C1 segment of cervical spinal cord (tissue), 14 donors: Measurements from ENCODE around the gene HCK.
"Not testable (repeated sequence)": the region's sequence is repeated elsewhere in the genome, so short reads cannot be mapped to it uniquely, and the experiment has no call there.

ENCODE experiments used
- DNase-seq, 14 donors: peaks; one replicate each; lab custom pipeline; 2025; lab: John Stamatoyannopoulos, UW

Gene HCK

DNA sequence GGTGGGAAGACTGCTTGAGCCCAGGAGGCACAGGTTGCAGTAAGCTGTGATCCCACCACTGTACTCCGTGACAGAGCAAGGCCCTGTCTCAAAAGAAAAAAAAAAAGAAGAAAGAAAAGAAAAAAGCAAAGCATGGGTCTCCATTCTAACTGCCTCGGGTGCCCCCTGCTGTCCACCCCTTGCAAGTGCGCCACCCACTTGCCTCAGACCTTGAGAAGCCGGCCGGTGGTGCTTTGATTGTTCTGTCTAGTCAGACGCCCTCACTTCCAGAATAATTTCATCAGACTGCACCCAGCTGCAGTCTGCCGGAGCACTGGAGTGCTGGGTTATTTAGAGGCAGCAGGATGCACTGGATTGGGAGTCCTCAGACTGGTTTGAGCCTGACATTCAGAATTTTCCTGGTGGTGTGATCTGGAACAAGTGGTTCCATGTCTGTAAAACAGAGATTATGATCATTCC is 39.9 kb downstream of the HCK start:
- DNase-seq: peak in 10 of 14 donors; percentile 1 to 64 (median 16)

DNA sequence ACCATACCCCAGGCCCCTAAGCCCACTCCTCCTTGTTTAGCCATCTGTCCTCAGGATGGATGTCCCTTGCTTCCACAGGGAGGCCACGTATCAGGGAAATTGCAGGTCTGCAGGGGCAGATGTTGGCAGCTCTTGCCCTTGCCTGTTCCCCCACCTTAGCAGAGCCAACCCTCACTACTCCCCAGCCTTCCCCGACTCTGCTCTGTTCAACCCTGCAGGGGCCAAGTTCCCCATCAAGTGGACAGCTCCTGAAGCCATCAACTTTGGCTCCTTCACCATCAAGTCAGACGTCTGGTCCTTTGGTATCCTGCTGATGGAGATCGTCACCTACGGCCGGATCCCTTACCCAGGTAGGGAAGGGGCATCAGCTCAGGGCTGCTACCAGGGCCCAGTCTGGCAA is 46.7 kb downstream of the HCK start:
- no peak for DNase-seq

GRCh38 chr20:32108814-32109391 is 56.9 kb downstream of the HCK start:
- no peak for DNase-seq

DNA sequence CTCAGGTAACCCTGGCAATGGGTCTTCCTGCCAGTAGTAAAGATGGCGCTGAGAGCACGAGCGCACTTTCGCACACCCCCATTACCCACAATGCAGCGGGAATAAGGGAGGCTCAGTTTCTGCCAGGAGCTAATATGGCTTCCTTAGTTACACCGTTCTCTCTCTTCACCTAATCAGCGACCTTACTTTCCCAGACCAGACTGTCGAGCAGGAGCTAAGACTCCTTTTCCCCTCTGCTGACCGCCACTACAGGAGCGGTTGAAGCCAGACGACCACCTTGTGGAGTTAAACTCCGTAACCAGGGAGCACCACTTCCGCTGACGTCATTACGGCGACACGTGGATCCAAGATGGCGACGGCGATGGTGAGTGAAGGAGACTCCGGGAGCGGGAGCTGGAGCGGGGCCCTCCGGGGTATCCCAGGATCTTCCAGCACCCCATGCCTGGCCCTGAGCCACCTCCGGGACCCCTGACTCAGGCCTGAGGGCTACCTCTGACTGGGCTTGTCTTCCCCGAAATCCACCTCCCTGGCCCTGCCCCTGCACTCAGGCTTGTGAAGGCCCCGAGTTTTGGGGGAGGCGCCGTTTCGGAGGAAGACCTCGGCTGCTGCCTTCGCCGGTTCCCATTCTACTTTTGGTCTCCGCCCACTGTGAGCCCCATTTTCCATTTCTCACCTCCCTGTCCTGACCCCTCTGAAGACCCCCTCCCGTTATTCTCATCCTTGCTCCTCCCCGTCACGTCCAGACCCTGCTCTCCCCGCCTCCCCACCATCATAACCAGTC is 57.5 kb downstream of the HCK start, which contains the start of gene TM9SF4:
TM9SF4 (plus strand) TSS at position 323 of the 781 bp plus-strand sequence; CDS start at position 350, 27 bp downstream.
- peak; percentile 62 to 97 (median 92) for DNase-seq

DNA sequence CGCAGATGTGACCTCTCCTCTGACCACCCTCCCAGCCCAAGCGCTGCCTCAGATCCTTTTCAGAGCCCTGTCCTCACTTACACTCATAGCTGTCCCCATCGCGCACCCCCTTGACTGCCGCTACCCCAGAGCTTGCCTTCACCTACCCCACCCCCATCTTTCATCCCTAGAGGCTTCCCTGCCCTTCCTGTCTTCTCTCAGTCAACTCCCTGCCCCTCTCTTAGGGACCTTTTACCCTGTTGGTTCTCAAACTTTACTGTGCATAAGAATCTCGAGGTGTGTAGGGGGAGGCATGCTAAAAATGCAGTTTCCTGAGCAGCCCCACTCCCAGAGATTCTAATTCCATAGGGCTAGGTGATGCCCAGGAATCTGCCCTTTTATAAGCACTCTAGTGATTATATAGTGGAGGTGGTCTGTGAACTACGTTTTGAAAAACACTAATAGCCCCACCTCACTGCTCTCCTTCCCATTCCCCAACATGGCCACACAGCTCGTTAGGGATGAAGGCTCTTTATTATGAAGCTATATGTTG is 58.2 kb downstream of the HCK start:
- peak in 1 of 14 donors; percentile 50 for DNase-seq

DNA sequence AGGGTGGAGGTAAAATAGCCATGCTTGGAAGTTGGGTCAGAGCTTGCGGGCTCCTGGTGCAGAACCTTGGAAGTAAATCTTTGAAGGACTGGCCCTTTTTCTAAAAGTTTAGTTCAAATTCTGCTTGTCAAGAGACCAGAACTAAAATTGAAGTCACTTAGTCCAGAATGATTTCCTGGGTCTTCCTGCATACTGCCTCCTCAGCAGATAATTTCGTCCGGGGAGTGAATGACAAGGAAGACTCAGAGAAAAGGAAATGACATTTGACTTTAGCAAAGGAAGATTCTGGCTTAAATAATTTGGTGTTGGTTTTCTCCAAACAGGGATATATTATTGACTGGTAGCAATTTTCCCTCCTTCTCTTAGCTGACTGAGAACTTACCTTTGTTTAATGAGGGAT is 58.7 kb downstream of the HCK start:
- no peak for DNase-seq

DNA sequence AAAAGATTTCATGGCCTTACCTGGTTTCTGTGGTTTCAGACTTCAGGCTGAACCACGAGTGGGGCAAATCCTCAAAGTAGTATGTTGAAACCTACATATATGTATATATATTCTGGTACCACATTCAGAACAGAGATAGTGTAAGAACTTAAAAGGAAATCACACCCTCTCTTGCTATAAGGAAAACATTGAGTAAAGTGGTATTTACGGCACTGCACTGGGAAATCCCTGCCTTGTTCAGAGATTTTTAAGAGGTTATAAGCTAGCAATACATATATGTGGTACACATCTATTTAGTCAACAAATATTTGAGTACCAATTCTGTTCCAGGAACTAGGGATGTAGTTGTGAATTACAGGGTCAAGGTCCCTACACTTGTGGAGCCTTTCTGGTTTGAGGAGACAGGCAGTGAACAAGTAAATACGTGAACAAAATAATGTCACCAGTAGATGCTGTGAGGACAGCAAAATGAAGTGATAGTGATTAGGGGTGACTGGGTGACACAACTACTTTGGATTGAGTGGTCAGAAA is 59.2 kb downstream of the HCK start:
- DNase-seq: no peak

GRCh38 chr20:32111753-32112152 is 59.7 kb downstream of the HCK start:
- DNase-seq: peak in 1 of 14 donors; percentile 19

DNA sequence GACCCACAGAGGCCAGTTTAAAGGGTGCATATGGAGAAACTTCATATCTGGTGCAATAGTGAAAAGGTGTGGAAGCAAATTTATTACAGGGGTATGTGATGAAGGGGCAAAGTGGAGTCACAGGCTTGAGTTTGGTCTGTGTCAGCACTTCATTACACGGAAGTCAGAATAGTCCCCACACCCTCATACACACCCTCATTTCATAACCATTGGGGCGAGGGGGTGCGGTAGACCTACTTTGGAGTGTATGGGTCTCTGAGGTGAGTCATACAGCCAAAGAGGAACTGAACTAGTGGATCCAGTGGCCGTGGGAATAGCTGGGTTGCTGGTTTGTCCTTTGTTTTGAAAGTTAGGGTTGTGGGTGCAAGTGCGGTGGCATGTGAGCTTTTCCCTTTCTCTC is 60.8 kb downstream of the HCK start:
- DNase-seq: peak in 1 of 14 donors; percentile 28

GRCh38 chr20:32113591-32114260 is 61.7 kb downstream of the HCK start:
- no peak for DNase-seq

GRCh38 chr20:32114305-32114960 is 62.4 kb downstream of the HCK start:
- peak in 2 of 14 donors; percentile 4 to 20 for DNase-seq

DNA sequence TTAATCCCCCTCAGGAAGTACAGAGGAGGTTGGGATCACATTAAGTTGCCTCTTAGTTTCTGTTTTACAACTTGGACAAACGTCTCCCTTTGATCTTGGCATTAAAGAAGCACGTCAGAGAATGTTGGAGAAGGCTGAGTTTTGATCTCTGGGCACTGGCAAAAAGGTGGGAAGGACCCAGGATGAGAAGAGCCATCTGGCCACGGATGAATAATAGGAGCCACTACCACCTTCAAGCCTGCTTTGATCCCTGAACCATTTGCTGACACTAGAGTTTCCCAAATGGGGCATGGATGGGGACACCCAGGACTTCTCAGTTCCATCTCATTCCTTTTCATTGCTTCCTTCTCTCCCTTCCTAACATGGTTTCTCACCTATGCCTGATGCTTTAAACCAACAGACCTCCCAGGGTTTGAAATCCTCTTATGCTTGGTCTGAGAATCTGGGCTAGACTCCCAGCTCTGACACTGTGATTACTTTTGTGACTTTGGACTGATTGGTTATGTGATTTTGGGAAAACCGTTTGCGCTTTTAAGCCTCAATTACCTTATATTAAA is 63.2 kb downstream of the HCK start:
- no peak for DNase-seq

GRCh38 chr20:32116079-32116521 is 64.1 kb downstream of the HCK start:
- no peak for DNase-seq

GRCh38 chr20:32116796-32117195 is 64.8 kb downstream of the HCK start:
- not testable (repeated sequence) for DNase-seq

DNA sequence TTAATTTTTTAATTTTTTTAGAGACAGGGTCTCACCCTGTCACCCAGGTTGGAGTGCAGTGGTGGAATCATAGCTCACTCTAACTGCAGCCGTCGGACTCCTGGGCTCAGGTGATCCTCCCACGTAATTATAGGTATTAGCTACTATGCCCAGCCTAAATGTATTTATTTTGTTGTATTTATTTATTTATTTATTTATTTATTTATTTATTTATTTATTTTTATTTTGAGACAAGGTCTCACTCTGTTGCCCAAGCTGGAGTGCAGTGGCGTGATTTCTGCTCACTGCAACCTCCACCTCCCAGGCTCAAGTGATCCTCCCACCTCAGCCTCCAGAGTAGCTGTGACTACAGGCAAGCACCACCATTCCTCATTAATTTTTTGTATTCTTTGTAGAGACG is 66.4 kb downstream of the HCK start:
- not testable (repeated sequence) for DNase-seq

GRCh38 chr20:32119734-32120133 is 67.7 kb downstream of the HCK start:
- DNase-seq: no peak

GRCh38 chr20:32121908-32122307 is 69.9 kb downstream of the HCK start:
- not testable (repeated sequence) for DNase-seq

GRCh38 chr20:32123088-32123487 is 71.0 kb downstream of the HCK start:
- no peak for DNase-seq

DNA sequence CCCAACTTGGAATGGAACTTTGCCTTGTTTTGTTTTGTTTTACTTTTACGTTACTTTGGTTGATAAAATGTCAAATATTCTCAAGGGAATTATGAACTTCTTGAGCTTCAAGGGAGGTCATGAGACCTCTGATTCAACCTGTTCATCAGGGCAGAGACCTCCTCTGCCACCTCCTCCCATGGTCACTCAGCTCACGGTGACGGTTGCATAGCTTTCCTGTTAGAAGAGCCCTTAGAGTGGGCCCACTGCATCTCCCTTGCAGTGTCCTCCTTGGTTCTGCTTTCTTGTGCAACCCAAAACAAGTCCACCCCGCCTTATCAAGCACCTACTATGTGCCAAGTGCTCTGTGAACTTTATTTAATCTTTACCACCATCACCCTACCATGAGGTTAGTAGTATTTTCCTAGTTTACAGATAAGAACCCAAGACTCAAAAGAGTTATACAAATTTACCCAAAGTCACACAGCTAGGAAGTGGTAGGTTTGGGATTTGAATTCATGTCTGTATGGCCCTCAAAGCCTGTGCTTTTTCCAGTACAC is 72.9 kb downstream of the HCK start:
- no peak for DNase-seq

GRCh38 chr20:32125506-32125905 is 73.5 kb downstream of the HCK start:
- no peak for DNase-seq

DNA sequence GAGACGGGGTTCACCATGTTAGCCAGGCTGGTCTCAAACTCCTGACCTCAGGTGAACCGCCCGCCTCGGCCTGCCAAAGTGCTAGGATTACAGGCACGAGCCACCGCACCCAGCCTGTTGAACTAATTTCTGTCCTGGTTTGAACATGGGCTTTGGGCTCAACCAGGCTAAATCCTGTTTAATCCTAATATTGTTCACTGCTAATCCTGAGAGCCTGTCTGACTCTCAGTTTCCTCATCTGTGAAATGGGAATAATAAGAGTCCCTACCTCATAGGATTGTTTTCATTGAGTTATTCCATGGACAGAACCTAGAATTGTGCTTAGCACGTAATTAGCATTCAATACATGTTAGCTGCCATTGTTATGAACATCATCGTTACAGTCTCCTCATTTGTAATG is 74.9 kb downstream of the HCK start:
- DNase-seq: no peak
